ENCODE measurements around the gene AKIRIN1.

DNA sequence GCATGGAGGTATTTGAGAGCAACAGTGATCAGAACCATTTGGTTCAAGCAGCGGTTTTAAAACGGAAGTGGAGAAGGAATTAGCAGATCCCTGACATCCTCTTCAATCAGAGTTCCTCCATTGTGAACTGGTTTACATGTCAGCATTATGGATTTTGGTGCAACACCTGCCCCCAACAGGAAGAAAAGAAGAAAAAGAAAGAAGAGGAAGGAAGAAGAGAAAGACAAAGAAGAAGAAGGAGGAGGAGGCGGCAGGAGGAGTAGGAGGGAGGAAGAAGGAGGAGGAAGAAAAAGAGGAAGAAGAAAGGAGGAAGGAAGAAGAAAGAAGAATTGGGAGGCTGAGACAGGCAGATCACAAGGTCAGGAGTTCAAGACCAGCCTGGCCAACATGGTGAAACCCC is 52.4 kb downstream of the AKIRIN1 start:
- no peak for TF ChIP-seq SP1 (IDR thresholded peaks at IDR 0.05)
- TF ChIP-seq FOXM1 (IDR thresholded peaks at IDR 0.05; ENCODE audit: borderline replicate concordance): no peak
- no peak for TF ChIP-seq LEF1 (IDR thresholded peaks at IDR 0.05; ENCODE audit: borderline replicate concordance)
- no peak for TF ChIP-seq FOXA1 (IDR thresholded peaks at IDR 0.05)
- TF ChIP-seq SUZ12 (IDR thresholded peaks at IDR 0.05): no peak
- TF ChIP-seq, protein P1, sequence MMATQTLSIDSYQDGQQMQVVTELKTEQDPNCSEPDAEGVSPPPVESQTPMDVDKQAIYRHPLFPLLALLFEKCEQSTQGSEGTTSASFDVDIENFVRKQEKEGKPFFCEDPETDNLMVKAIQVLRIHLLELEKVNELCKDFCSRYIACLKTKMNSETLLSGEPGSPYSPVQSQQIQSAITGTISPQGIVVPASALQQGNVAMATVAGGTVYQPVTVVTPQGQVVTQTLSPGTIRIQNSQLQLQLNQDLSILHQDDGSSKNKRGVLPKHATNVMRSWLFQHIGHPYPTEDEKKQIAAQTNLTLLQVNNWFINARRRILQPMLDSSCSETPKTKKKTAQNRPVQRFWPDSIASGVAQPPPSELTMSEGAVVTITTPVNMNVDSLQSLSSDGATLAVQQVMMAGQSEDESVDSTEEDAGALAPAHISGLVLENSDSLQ (IDR thresholded peaks at IDR 0.05): no peak
- TF ChIP-seq L3MBTL2 (conservative IDR thresholded peaks at IDR 0.05): no peak
- TF ChIP-seq TARDBP (IDR thresholded peaks at IDR 0.05): no peak
- no peak for TF ChIP-seq FOXK2 (IDR thresholded peaks at IDR 0.05)

Data from HEK293T (cell line).